Fibroblast of mammary gland (primary cell): Measurements from ENCODE around the gene C4BPB.

Experiments used
- DNase-seq: peaks from one replicate; pipeline ENCODE4 v3.0.0-alpha.2; 2010; ENCODE audit warnings: low read depth
- H3K4me3 ChIP-seq: 2 replicates; pipeline ENCODE4 v1.5.1; 2011; ENCODE audit warnings: low read depth, mild to moderate bottlenecking, low read length, moderate library complexity; ENCODE audit not compliant: control insufficient read depth
- CTCF ChIP-seq: conservative IDR thresholded peaks from 2 replicates; pipeline ENCODE4 v1.5.1; 2011; ENCODE audit warnings: low read depth, low read length, inconsistent platforms; ENCODE audit not compliant: control insufficient read depth, insufficient read depth

Gene C4BPB

GRCh38 chr1:207052911-207053769 lies 35.5 kb upstream of the C4BPB start, which contains the start of gene PFKFB2:
Gene PFKFB2, plus strand, starts transcription at chr1:207053275. Its CDS starts 1,443 bp downstream, at chr1:207054718.
- no peak for TF ChIP-seq CTCF
- DNase-seq, result peak; percentile 91
- peak within 1 kb of the TSS; percentile 80 for H3K4me3 ChIP-seq

- no peak for DNase-seq
- no peak overlapping the region for H3K4me3 ChIP-seq
- TF ChIP-seq CTCF, result no peak
These were observed 34.2 kb upstream of the C4BPB start for GRCh38 chr1:207054491-207054890.

GRCh38 chr1:207055386-207056001 lies 33.2 kb upstream of the C4BPB start:
- DNase-seq, result no peak
- no peak overlapping the region for H3K4me3 ChIP-seq

GRCh38 chr1:207056673-207057072 lies 32.0 kb upstream of the C4BPB start:
- no peak overlapping the region for H3K4me3 ChIP-seq
- TF ChIP-seq CTCF, result no peak
- DNase-seq, result no peak

More at GRCh38 chr1:207055386-207056001, 33.2 kb upstream of the C4BPB start:
- no peak for TF ChIP-seq CTCF

- no peak for DNase-seq
- no peak for TF ChIP-seq CTCF
- H3K4me3 ChIP-seq, result no peak overlapping the region
These were observed 30.4 kb upstream of the C4BPB start for GRCh38 chr1:207058252-207058651.

GRCh38 chr1:207058878-207059867 lies 29.5 kb upstream of the C4BPB start:
- no peak for DNase-seq
- TF ChIP-seq CTCF, result no peak
- no peak overlapping the region for H3K4me3 ChIP-seq
